CD4-positive, CD25-positive, alpha-beta regulatory T cell (primary cell): ENCODE data around the gene ULK4. TPM values are rescaled to one million over a fixed set of nuclear protein-coding genes. Genes with fewer than 3 reads are reported as not detected.

ENCODE experiments used
- ATAC-seq, 2 donors: fragments of 150-1000 bp; cut with Tn5 transposase; one replicate each; pipeline ENCODE4 v1.10.0; 2021; ENCODE audit warnings: low read depth in 2 of 2, moderate number of reproducible peaks in 2 of 2, moderate library complexity in 1 of 2
- DNase-seq, 3 donors: peaks; one replicate each; pipeline versions ENCODE4 v3.0.0 to v3.0.0-alpha.2; 2012 to 2022; ENCODE audit warnings: mixed read lengths in 1 of 3
- H3K27ac ChIP-seq: one replicate; pipeline ENCODE4 v1.7.0; 2013; ENCODE audit warnings: mild to moderate bottlenecking, low read length; ENCODE audit not compliant: insufficient read depth, poor library complexity, severe bottlenecking
- H3K27me3 ChIP-seq: one replicate; pipeline ENCODE4 v1.7.0; 2013; ENCODE audit warnings: low read length; ENCODE audit not compliant: control insufficient read depth, insufficient read depth
- H3K36me3 ChIP-seq: one replicate; pipeline ENCODE4 v1.7.0; 2013; ENCODE audit warnings: mild to moderate bottlenecking, low read length, moderate library complexity; ENCODE audit not compliant: control insufficient read depth, insufficient read depth
- H3K4me1 ChIP-seq: 2 replicates; pipeline ENCODE4 v1.7.0; 2013; ENCODE audit warnings: mild to moderate bottlenecking, low read length; ENCODE audit not compliant: insufficient read depth, control insufficient read depth, poor library complexity, severe bottlenecking
- H3K4me3 ChIP-seq: one replicate; pipeline ENCODE4 v1.7.0; 2013; ENCODE audit warnings: low read depth, mild to moderate bottlenecking, low read length, moderate library complexity
- H3K9me3 ChIP-seq, 2 experiments: 1 replicate in 1 of 2; 2 replicates in 1 of 2; pipeline ENCODE4 v1.7.0; 2013; ENCODE audit warnings: low read length in 2 of 2, mild to moderate bottlenecking in 1 of 2, moderate library complexity in 1 of 2; ENCODE audit not compliant: control insufficient read depth in 2 of 2
- H3K27ac Mint-ChIP-seq, 3 donors: one replicate each; pipeline ENCODE4 v1.8.0; 2020 to 2022; ENCODE audit warnings: mild to moderate bottlenecking in 3 of 3, mixed read lengths in 3 of 3, moderate library complexity in 2 of 3
- H3K27me3 Mint-ChIP-seq: one replicate; pipeline ENCODE4 v1.8.0; 2022; ENCODE audit warnings: mild to moderate bottlenecking, mixed read lengths
- H3K36me3 Mint-ChIP-seq: one replicate; pipeline ENCODE4 v1.8.0; 2020; ENCODE audit warnings: mixed read lengths
- H3K4me1 Mint-ChIP-seq, 4 donors: one replicate each; pipeline ENCODE4 v1.8.0; 2020 to 2022; ENCODE audit warnings: mixed read lengths in 4 of 4, mild to moderate bottlenecking in 1 of 4
- H3K4me3 Mint-ChIP-seq, 4 donors: one replicate each; pipeline ENCODE4 v1.8.0; 2020 to 2022; ENCODE audit warnings: mild to moderate bottlenecking in 4 of 4, mixed read lengths in 4 of 4, moderate library complexity in 3 of 4
- H3K9me3 Mint-ChIP-seq, 7 donors: one replicate each; pipeline ENCODE4 v1.8.0; 2020 to 2022; ENCODE audit warnings: mixed read lengths in 7 of 7, mild to moderate bottlenecking in 3 of 7, moderate library complexity in 2 of 7
- polyA plus RNA-seq, 4 donors: library from polyadenylated mRNA; unstranded; fragments of 300-500 nt; fragmentation: Illumina TruSeq; gene quantifications; one replicate each; pipeline ENCODE4 v1.2.3, GENCODE V29; 2021
- total RNA-seq: library from RNA; stranded (reverse); gene quantifications from one replicate; pipeline ENCODE4 v1.2.3, GENCODE V29; 2022

ULK4 gene
- total and polyA plus RNA-seq, 5 donors from 2014 or later = 9.3 to 27.2 (median 11.1) TPM

GRCh38 chr3:41224120-41224806 lies 737.6 kb downstream of the ULK4 start:
- peaks cover 53% of the 10 kb centered on the region for H3K36me3 ChIP-seq
- no peak for DNase-seq
- Mint-ChIP-seq H3K4me1 (peaks cover 36 to 61% (median 56%) of the 10 kb centered on the region in 4 donors), H3K9me3 (peaks cover 0 to 1% (median 0%) of the 10 kb centered on the region in 7 donors), H3K4me3 (no peak overlapping the region), H3K27ac (no peak overlapping the region), H3K36me3 (peaks cover 28% of the 10 kb centered on the region), H3K27me3 (no peaks in the 10 kb centered on the region)
- no peaks in the 10 kb centered on the region for H3K27me3 ChIP-seq
- no peaks in the 10 kb centered on the region for H3K9me3 ChIP-seq
- ATAC-seq = no peak
- peaks cover 31% of the 10 kb centered on the region for H3K4me1 ChIP-seq
- no peak overlapping the region for H3K4me3 ChIP-seq
- no peak overlapping the region for H3K27ac ChIP-seq

- Histone ChIP-seq H3K36me3 (peaks cover 49% of the 10 kb centered on the region), H3K27me3 (no peaks in the 10 kb centered on the region), H3K9me3 (no peaks in the 10 kb centered on the region), H3K4me1 (peaks cover 36% of the 10 kb centered on the region), H3K4me3 (no peak overlapping the region), H3K27ac (no peak overlapping the region)
- Mint-ChIP-seq H3K27ac (no peak overlapping the region), H3K4me1 (peaks cover 41 to 66% (median 61%) of the 10 kb centered on the region in 4 donors), H3K4me3 (no peak overlapping the region), H3K9me3 (peaks cover 0 to 1% (median 0%) of the 10 kb centered on the region in 7 donors), H3K27me3 (no peaks in the 10 kb centered on the region), H3K36me3 (peaks cover 27% of the 10 kb centered on the region)
- DNase-seq = no peak
- ATAC-seq = no peak
These were observed 738.2 kb downstream of the ULK4 start for GRCh38 chr3:41223691-41224090.

GRCh38 chr3:41223078-41223477 lies 738.8 kb downstream of the ULK4 start:
- Mint-ChIP-seq H3K9me3 (peaks cover 0 to 1% (median 0%) of the 10 kb centered on the region in 7 donors), H3K4me3 (no peak overlapping the region), H3K4me1 (peaks cover 46 to 66% (median 60%) of the 10 kb centered on the region in 4 donors), H3K27ac (peak overlapping the region in 2 of 3 donors; percentile 22 to 61), H3K27me3 (no peaks in the 10 kb centered on the region), H3K36me3 (peaks cover 22% of the 10 kb centered on the region)
- no peak for ATAC-seq
- Histone ChIP-seq H3K27ac (peak overlapping the region; percentile 44), H3K9me3 (no peaks in the 10 kb centered on the region), H3K4me3 (no peak overlapping the region), H3K4me1 (peaks cover 42% of the 10 kb centered on the region), H3K36me3 (peaks cover 45% of the 10 kb centered on the region), H3K27me3 (no peaks in the 10 kb centered on the region)
- no peak for DNase-seq

- peaks cover 45% of the 10 kb centered on the region for H3K4me1 ChIP-seq
- ATAC-seq = no peak
- H3K27ac ChIP-seq = peak overlapping the region; percentile 44
- H3K27me3 ChIP-seq = no peaks in the 10 kb centered on the region
- Mint-ChIP-seq H3K4me1 (peaks cover 50 to 67% (median 59%) of the 10 kb centered on the region in 4 donors), H3K27ac (peak overlapping the region in 1 of 3 donors; percentile 61), H3K27me3 (no peaks in the 10 kb centered on the region), H3K9me3 (peaks cover 0 to 1% (median 0%) of the 10 kb centered on the region in 7 donors), H3K4me3 (peak overlapping the region in 1 of 4 donors; percentile 10), H3K36me3 (peaks cover 16% of the 10 kb centered on the region)
- H3K36me3 ChIP-seq = peaks cover 39% of the 10 kb centered on the region
- peak overlapping the region; percentile 17 for H3K4me3 ChIP-seq
- H3K9me3 ChIP-seq = no peaks in the 10 kb centered on the region
- DNase-seq = no peak
These were observed 739.4 kb downstream of the ULK4 start for GRCh38 chr3:41222501-41222900.

- Histone ChIP-seq H3K27me3 (no peaks in the 10 kb centered on the region), H3K27ac (no peak overlapping the region), H3K9me3 (no peaks in the 10 kb centered on the region), H3K4me3 (peak overlapping the region; percentile 17), H3K4me1 (peaks cover 50% of the 10 kb centered on the region), H3K36me3 (peaks cover 34% of the 10 kb centered on the region)
- DNase-seq (no peak), ATAC-seq (no peak)
- peaks cover 0 to 1% (median 0%) of the 10 kb centered on the region in 7 donors for H3K9me3 Mint-ChIP-seq
- peaks cover 15% of the 10 kb centered on the region for H3K36me3 Mint-ChIP-seq
- peak overlapping the region in 3 of 4 donors; percentile 7 to 41 (median 10) for H3K4me3 Mint-ChIP-seq
- peaks cover 52 to 69% (median 61%) of the 10 kb centered on the region in 4 donors for H3K4me1 Mint-ChIP-seq
- H3K27ac Mint-ChIP-seq = peak overlapping the region in 1 of 3 donors; percentile 2
- no peaks in the 10 kb centered on the region for H3K27me3 Mint-ChIP-seq
These were observed 739.9 kb downstream of the ULK4 start for GRCh38 chr3:41222012-41222411.

GRCh38 chr3:41220906-41221677 lies 740.8 kb downstream of the ULK4 start:
- peaks cover 55% of the 10 kb centered on the region for H3K4me1 ChIP-seq
- ATAC-seq (no peak), DNase-seq (no peak)
- Mint-ChIP-seq H3K27ac (peak overlapping the region; percentile 2 to 69 (median 13)), H3K36me3 (peaks cover 6% of the 10 kb centered on the region), H3K9me3 (no peaks in the 10 kb centered on the region), H3K4me3 (peak overlapping the region in 3 of 4 donors; percentile 26 to 53 (median 34)), H3K4me1 (peaks cover 48 to 68% (median 61%) of the 10 kb centered on the region in 4 donors), H3K27me3 (no peaks in the 10 kb centered on the region)
- H3K4me3 ChIP-seq = peak overlapping the region; percentile 1
- H3K27ac ChIP-seq = no peak overlapping the region
- no peaks in the 10 kb centered on the region for H3K27me3 ChIP-seq
- H3K9me3 ChIP-seq = no peaks in the 10 kb centered on the region
- peaks cover 25% of the 10 kb centered on the region for H3K36me3 ChIP-seq

- Histone ChIP-seq H3K9me3 (no peaks in the 10 kb centered on the region), H3K4me3 (peak overlapping the region; percentile 39), H3K27me3 (no peaks in the 10 kb centered on the region), H3K27ac (no peak overlapping the region), H3K4me1 (peaks cover 68% of the 10 kb centered on the region), H3K36me3 (peaks cover 8% of the 10 kb centered on the region)
- Mint-ChIP-seq H3K36me3 (no peaks in the 10 kb centered on the region), H3K4me1 (peaks cover 55 to 81% (median 71%) of the 10 kb centered on the region in 4 donors), H3K27ac (peak overlapping the region in 1 of 3 donors; percentile 12), H3K27me3 (no peaks in the 10 kb centered on the region), H3K4me3 (peak overlapping the region in 3 of 4 donors; percentile 32 to 42 (median 42)), H3K9me3 (no peaks in the 10 kb centered on the region)
- ATAC-seq = no peak
- DNase-seq = no peak
These were observed 742.5 kb downstream of the ULK4 start for GRCh38 chr3:41219424-41219823.
